HepG2 (cell line): ENCODE measurements around the gene EPB41L4A. TPM values are rescaled to one million over a fixed set of nuclear protein-coding genes. Genes with fewer than 3 reads are reported as not detected.

Source experiments
- ATAC-seq: fragments of 200-7000 bp; cut with Tn5 transposase; 3 replicates; pipeline ENCODE4 v1.9.1; 2020; ENCODE audit warnings: mild to moderate bottlenecking, moderate library complexity
- BruUV-seq: library from RNA; stranded (reverse); fragments of 400-500 nt; replicated peaks from 2 replicates; lab custom pipeline; 2021; lab: Mats Ljungman, UMichigan
- CTCF ChIA-PET: fragments of 300-600 bp; formaldehyde crosslinking; extraction: SDS; loops from one replicate; lab custom pipeline; 2021; ENCODE audit warnings: low total read pairs, inconsistent platforms, low intra/inter-chr PET ratio; lab: Yijun Ruan, JAX
- POLR2A ChIA-PET: fragments of 350-600 bp; sonication (Branson Sonifier 250); formaldehyde crosslinking; loops from one replicate; lab custom pipeline; 2020; ENCODE audit warnings: antibody characterized with exemption, inconsistent platforms; lab: Yijun Ruan, JAX
- DNase-seq: peaks from one replicate; pipeline ENCODE4 v3.0.0-alpha.2; 2015; ENCODE audit warnings: low spot score
- FAIRE-seq: peaks from 3 replicates; lab custom pipeline; 2011; peaks lifted over from hg19 to GRCh38; lab: Jason Lieb, UNC
- H2AFZ ChIP-seq: one replicate; pipeline ENCODE4 v1.6.1; 2011; ENCODE audit warnings: low read length, inconsistent platforms
- H3K27ac ChIP-seq: fragments of 300-600 bp; 3 replicates; pipeline ENCODE4 v1.8.0; 2011; ENCODE audit warnings: mixed run types, mild to moderate bottlenecking, mixed read lengths, low read length, inconsistent platforms; ENCODE audit not compliant: insufficient read depth; ENCODE audit errors: extremely low read length
- H3K27me3 ChIP-seq, 2 experiments: fragments of 200-600 bp in 1 of 2; 2 replicates in 1 of 2; 3 replicates in 1 of 2; pipeline versions ENCODE4 v1.6.0 to v1.8.0; 2011; ENCODE audit warnings: low read length in 2 of 2, mild to moderate bottlenecking in 2 of 2, moderate library complexity in 2 of 2, inconsistent platforms in 1 of 2; ENCODE audit not compliant: insufficient read depth in 2 of 2, control insufficient read depth in 1 of 2
- H3K36me3 ChIP-seq, 2 experiments: fragments of 200-600 bp in 1 of 2; replicated peaks in 1 of 2; 2 replicates in 1 of 2; 3 replicates in 1 of 2; pipeline versions ENCODE4 v1.5.1 to v1.8.0; 2011; ENCODE audit warnings: low read length in 2 of 2, inconsistent platforms in 1 of 2; ENCODE audit not compliant: insufficient read depth in 2 of 2, control insufficient read depth in 1 of 2
- H3K4me1 ChIP-seq: 2 replicates; pipeline ENCODE4 v1.5.1; 2012; ENCODE audit warnings: low read length, inconsistent platforms; ENCODE audit not compliant: insufficient read depth
- H3K4me2 ChIP-seq: 2 replicates; pipeline ENCODE4 v1.6.0; 2011; ENCODE audit warnings: low read depth, low read length, inconsistent platforms
- H3K4me3 ChIP-seq, 3 experiments: fragments of 200-600 bp in 1 of 3; sonication (generic), shearing (Covaris generic) in 1 of 3; replicated peaks in 1 of 3; 2 replicates each; pipeline ENCODE4 v1.5.1; 2011 to 2016; ENCODE audit warnings: low read length in 3 of 3, inconsistent platforms in 2 of 3, low read depth in 2 of 3, mild to moderate bottlenecking in 2 of 3, control low read depth in 1 of 3, mixed read lengths in 1 of 3; ENCODE audit not compliant: insufficient read depth in 1 of 3
- H3K79me2 ChIP-seq: one replicate; pipeline ENCODE4 v1.6.1; 2011; ENCODE audit warnings: low read length, inconsistent platforms; ENCODE audit not compliant: insufficient read depth
- H3K9ac ChIP-seq: 2 replicates; pipeline ENCODE4 v1.6.0; 2011; ENCODE audit warnings: mild to moderate bottlenecking, low read depth, low read length, inconsistent platforms; ENCODE audit not compliant: insufficient read depth
- H3K9me3 ChIP-seq: 2 replicates; pipeline ENCODE4 v1.5.1; 2012; ENCODE audit warnings: mild to moderate bottlenecking, low read length
- H4K20me1 ChIP-seq: 2 replicates; pipeline ENCODE4 v1.6.0; 2011; ENCODE audit warnings: inconsistent platforms, mild to moderate bottlenecking, low read length, moderate library complexity; ENCODE audit not compliant: insufficient read depth
- BRCA1 ChIP-seq: sonication (generic); formaldehyde crosslinking; IDR thresholded peaks from 2 replicates; pipeline ENCODE4 v1.4.0; 2020; ENCODE audit warnings: missing genetic modification reagents
- GATAD2A ChIP-seq: IDR thresholded peaks from 2 replicates; pipeline ENCODE4 v1.6.1; 2016
- PHF8 ChIP-seq: sonication (generic); formaldehyde crosslinking; IDR thresholded peaks from 2 replicates; pipeline ENCODE4 v1.5.0; 2020; ENCODE audit warnings: missing genetic modification reagents
- RARG ChIP-seq: sonication (generic); formaldehyde crosslinking; IDR thresholded peaks from 2 replicates; pipeline ENCODE4 v1.4.0; 2020; ENCODE audit warnings: low read depth, mild to moderate bottlenecking, missing genetic modification reagents
- ZNF24 ChIP-seq: fragments of 450-650 bp; IDR thresholded peaks from 2 replicates; pipeline ENCODE4 v1.6.1; 2017; ENCODE audit warnings: antibody characterized with exemption, mild to moderate bottlenecking
- ZNF329 ChIP-seq: sonication (generic); formaldehyde crosslinking; IDR thresholded peaks from 2 replicates; pipeline ENCODE4 v1.9.0; 2021; ENCODE audit warnings: low read depth, mild to moderate bottlenecking, missing genetic modification reagents
- ZNF556 ChIP-seq: sonication (generic); formaldehyde crosslinking; IDR thresholded peaks from 2 replicates; pipeline ENCODE4 v1.4.0; 2020; ENCODE audit warnings: mild to moderate bottlenecking, missing genetic modification reagents, borderline replicate concordance
- ZNF572 ChIP-seq: sonication (generic); formaldehyde crosslinking; IDR thresholded peaks from 2 replicates; pipeline ENCODE4 v1.5.1; 2020; ENCODE audit warnings: mild to moderate bottlenecking, missing genetic modification reagents
- whole genome bisulfite sequencing: methylation state at CpG from one replicate; pipeline ENCODE4 v1.1.6; 2017; ENCODE audit warnings: low lambda C conversion rate; 5-methylcytosine and 5-hydroxymethylcytosine counted together
- in situ Hi-C: cut with HindIII; loops from 2 replicates; pipeline ENCODE4 v1.10.0; 2017; ENCODE audit warnings: low pct_unique_long_range_greater_than_20kb; ENCODE audit not compliant: extremely low pct_ligation_motif_present
- intact Hi-C: fragments of 100-400 bp; cut with micrococcal nuclease; formaldehyde crosslinking; loops from one replicate; pipeline ENCODE4 v1.10.0; 2022; ENCODE audit not compliant: unreplicated experiment
- polyA plus RNA-seq, 8 experiments: library from polyadenylated mRNA; depleted of rRNA in 3 of 8; stranded (reverse) in 7 of 8; unstranded in 1 of 8; fragments of >200 nt; fragmentation: Illumina TruSeq in 4 of 8; extraction: Trizol in 4 of 8; gene quantifications; 2 replicates each; pipeline versions ENCODE4 v1.2.1 to v1.2.3, GENCODE V29; 2011 to 2016; ENCODE audit warnings: low read depth in 4 of 8, missing spikeins in 1 of 8, mixed read lengths in 1 of 8; ENCODE audit not compliant: insufficient read depth in 1 of 8
- total RNA-seq, 5 experiments: library from RNA; depleted of rRNA; stranded (reverse); fragments of >200 nt; fragmentation: Illumina TruSeq; extraction: Trizol; gene quantifications; 2 replicates each; pipeline ENCODE4 v1.2.3, GENCODE V29; 2016; ENCODE audit warnings: low read depth in 1 of 5
- TF ChIP-seq, protein P1 (sequence below): IDR thresholded peaks from 2 replicates; pipeline ENCODE4 v1.6.1; 2016; ENCODE audit warnings: mild to moderate bottlenecking
- TF ChIP-seq, protein P2 (sequence below): sonication (generic); formaldehyde crosslinking; IDR thresholded peaks from 2 replicates; pipeline ENCODE4 v1.5.0; 2020; ENCODE audit warnings: missing genetic modification reagents

EPB41L4A gene
- total and polyA plus RNA-seq, 2 of the 13 experiments (the other 11 are each of a cell fraction or from before 2014, with no cell fraction given), result 0.07 TPM; not detected in 1

DNA sequence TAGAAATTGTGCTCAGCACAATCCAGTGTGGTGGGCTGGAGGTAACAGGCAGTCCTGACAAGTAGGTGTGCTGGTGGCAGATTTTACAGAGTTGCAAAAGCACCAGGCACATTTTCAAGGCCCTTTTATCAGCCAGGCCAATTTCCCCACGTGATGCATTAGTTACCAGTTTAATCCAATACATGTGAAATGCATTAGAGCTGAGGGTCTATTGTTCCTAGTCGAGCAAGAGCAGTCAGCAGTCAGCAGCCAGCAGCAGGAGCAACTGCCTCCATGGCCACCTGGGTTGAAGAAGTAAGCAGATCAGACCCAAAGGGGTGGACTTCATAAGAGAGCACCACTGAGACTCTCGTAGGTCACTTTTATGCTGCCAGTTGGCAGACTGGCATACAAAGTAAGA, 76.7 kb downstream of the EPB41L4A start:
- ChIA-PET CTCF (no interaction called here), POLR2A (no interaction called here)
- Histone ChIP-seq H3K9me3 (no peaks in the 10 kb centered on the region), H3K4me3 (no peak overlapping the region), H3K27ac (no peak overlapping the region), H3K79me2 (no peaks in the 10 kb centered on the region), H3K4me2 (no peak overlapping the region), H2AFZ (no peak overlapping the region), H3K4me1 (no peaks in the 10 kb centered on the region), H3K9ac (no peak overlapping the region), H4K20me1 (no peaks in the 10 kb centered on the region), H3K36me3 (no peaks in the 10 kb centered on the region), H3K27me3 (peaks cover 0 to under 1% of the 10 kb centered on the region in 2 experiments; a peak in 1 of 5 replicates)
- no TSS peak for BruUV-seq
- in situ Hi-C loops, result no loop called here
- ATAC-seq (no peak), DNase-seq (no peak), FAIRE-seq (no peak)
- TF ChIP-seq BRCA1 (CRISPR knock-in tag) (no peak), PHF8 (CRISPR knock-in tag) (no peak), RARG (CRISPR knock-in tag) (no peak), ZNF556 (CRISPR knock-in tag) (no peak), ZNF329 (CRISPR knock-in tag) (no peak), ZNF24 (no peak), ZNF572 (no peak), GATAD2A (CRISPR knock-in tag) (no peak)
- TF ChIP-seq, protein P1, sequence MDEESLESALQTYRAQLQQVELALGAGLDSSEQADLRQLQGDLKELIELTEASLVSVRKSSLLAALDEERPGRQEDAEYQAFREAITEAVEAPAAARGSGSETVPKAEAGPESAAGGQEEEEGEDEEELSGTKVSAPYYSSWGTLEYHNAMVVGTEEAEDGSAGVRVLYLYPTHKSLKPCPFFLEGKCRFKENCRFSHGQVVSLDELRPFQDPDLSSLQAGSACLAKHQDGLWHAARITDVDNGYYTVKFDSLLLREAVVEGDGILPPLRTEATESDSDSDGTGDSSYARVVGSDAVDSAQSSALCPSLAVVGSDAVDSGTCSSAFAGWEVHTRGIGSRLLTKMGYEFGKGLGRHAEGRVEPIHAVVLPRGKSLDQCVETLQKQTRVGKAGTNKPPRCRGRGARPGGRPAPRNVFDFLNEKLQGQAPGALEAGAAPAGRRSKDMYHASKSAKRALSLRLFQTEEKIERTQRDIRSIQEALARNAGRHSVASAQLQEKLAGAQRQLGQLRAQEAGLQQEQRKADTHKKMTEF (CRISPR knock-in tag), result no peak
- TF ChIP-seq, protein P2, sequence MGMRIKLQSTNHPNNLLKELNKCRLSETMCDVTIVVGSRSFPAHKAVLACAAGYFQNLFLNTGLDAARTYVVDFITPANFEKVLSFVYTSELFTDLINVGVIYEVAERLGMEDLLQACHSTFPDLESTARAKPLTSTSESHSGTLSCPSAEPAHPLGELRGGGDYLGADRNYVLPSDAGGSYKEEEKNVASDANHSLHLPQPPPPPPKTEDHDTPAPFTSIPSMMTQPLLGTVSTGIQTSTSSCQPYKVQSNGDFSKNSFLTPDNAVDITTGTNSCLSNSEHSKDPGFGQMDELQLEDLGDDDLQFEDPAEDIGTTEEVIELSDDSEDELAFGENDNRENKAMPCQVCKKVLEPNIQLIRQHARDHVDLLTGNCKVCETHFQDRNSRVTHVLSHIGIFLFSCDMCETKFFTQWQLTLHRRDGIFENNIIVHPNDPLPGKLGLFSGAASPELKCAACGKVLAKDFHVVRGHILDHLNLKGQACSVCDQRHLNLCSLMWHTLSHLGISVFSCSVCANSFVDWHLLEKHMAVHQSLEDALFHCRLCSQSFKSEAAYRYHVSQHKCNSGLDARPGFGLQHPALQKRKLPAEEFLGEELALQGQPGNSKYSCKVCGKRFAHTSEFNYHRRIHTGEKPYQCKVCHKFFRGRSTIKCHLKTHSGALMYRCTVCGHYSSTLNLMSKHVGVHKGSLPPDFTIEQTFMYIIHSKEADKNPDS, result no peak
- 7% methylated on average over 3 of the region's 3 CpGs for WGBS
- intact Hi-C loops, result no loop called here
